HG03097 (cell line): ENCODE measurements around the gene ARFRP1.
A peak's percentile ranks its signal among the peaks of the same experiment; 100 is the strongest.

Experiments
- ATAC-seq: cut with Tn5 transposase; IDR thresholded peaks from one replicate; pipeline ENCODE4 v1.9.1; 2021; ENCODE audit not compliant: unreplicated experiment, low FRiP score

Gene ARFRP1

DNA sequence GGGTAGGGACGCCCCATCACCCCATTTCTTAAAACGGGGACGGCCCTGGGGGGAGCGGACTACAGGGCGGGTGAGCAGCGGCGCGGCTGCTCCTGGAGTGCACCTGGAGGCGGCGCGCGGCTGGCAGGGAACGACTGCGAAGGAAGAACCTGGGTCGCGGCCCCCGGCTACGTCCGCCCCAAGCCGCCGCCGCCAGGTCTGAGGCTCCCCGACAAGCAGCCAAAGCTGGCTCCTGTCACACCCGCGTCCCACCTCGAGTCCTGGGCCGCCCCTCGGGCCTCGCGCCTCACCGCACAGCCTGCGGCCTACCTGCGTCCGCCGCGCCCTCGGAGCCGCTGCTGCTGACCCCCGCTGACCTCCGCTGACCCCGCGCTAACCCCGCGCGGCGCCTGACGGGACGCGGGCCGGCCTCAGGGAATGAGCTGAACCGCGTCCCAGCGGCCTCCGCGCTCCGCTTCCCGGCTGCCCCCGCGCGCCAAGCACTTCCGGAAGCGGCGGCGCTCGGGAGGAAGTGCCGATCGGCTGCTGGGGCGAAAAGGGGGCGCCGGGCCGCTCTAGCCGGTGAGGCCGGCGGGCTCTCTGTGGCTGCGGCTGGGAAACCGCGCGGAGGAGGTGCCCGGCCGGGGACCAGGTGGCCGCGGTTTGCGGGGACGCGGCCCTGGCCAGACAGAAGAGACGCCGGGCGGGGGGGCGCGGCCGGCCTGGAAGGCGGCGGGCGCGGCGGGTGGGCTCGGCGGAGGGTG lies at the start of gene ARFRP1, which contains the start of gene ZGPAT:
TSS of gene ARFRP1 (minus strand) at position 419 of the 743 bp plus-strand sequence. CDS start 885 bp downstream, outside the sequence.
TSS of gene ZGPAT (plus strand) at position 482 of the 743 bp plus-strand sequence. CDS start 542 bp downstream, outside the sequence.
- peak; percentile 62 for ATAC-seq

DNA sequence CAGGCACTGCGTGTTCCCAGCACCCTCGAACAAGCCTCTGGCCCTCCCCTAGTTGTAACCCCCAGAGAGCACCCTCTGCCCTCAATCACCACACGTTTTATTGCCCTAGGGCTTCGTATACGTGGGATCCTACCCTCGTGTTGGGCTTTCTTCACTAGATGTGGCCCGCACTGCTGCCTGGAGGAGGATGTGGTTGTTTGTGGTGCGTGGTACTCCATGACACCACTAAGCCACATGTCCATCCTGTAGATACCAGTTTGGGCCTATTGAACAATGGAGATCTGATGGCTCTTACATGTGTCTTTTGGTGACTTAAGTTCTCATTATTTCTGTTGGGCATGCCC lies 48.8 kb upstream of the ARFRP1 start:
- no peak for ATAC-seq

- ATAC-seq: no peak
Measured at GRCh38 chr20:63755933-63756647, 48.3 kb upstream of the ARFRP1 start.

GRCh38 chr20:63754008-63754407 lies 46.2 kb upstream of the ARFRP1 start:
- no peak for ATAC-seq

DNA sequence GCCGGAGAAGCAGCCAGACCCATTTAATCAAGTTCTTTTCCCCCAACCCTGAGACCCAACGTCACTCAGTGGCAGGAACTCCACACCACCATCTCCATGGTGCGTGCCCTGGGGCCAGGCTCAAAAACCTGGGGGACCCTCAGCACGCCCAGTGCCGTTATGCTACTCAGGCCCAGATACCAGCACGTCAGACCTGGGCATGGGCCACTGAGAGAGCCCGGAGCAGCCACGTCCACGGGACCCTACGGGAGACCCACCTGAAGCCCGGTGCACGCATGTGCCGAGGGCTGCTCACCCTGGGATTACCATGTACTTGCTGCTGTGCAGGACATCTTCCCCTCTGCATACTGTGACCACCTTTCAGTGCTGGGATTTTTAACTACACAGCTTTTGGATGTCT lies 45.6 kb upstream of the ARFRP1 start:
- no peak for ATAC-seq

DNA sequence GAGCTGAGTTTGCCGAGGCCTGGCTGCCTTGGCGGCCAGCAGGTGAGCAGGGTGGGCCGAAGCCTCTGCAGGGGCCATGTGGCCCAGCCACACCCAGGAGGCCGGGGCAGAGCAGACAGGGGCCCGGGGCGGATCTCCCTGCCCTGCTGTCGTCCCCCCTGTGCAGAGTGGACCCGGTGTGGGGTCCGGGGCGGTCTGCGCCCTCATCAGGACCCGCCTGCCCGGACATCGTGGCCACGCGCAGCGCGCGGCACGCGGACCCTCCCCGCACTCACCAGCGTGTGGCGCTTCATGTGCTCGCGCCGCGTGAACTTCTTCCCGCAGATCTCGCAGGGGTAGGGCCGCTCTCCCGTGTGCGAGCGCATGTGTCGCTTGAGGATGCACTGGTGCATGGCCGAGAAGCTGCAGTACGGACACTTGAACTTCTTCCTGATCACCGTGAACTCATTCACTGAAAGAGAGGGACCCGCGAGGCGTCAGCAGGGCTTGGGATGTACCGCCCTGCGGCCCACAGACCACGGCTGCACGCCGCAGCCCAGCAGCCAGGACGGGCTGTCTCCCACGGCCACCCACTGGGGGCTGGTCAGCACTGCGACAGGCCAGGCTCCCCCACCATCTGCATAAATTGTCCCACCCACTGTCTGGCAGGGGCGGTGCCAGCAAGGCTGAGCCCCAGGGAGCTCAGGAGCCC lies 44.8 kb upstream of the ARFRP1 start:
- ATAC-seq: no peak

DNA sequence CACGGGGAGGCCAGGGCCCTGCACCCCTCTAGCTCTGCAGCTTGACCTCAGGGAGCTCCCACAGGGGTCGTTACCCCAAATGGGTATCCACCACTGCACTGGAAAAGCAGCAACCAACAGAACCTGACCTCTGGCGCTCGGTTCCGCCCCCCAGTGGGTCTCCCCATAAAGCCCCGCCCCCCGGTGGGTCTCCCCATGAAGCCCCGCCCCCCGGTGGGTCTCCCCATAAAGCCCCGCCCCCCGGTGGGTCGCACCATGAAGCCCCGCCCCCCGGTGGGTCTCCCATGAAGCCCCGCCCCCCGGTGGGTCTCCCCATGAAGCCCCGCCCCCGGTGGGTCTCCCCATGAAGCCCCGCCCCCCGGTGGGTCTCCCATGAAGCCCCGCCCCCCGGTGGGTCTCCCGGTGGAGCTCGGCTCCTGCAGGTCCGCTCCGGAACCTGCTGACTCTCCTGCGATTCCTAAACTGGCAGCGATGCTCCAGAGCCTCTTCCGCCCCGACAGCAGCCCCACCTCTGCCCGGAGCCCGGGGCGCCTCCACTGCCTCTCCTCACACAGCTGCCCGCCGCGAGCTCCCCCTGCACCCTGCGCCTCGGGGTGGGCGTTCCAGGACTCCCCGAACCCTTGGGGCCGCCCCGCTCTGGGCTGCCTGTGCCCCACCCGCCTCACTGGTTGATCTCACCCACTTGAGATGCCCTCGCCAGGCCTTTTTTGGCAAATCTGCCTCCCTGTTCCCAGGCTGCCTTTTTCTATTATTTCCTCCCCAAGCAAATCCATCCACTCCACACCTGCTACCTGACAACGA lies 43.9 kb upstream of the ARFRP1 start:
- no peak for ATAC-seq

DNA sequence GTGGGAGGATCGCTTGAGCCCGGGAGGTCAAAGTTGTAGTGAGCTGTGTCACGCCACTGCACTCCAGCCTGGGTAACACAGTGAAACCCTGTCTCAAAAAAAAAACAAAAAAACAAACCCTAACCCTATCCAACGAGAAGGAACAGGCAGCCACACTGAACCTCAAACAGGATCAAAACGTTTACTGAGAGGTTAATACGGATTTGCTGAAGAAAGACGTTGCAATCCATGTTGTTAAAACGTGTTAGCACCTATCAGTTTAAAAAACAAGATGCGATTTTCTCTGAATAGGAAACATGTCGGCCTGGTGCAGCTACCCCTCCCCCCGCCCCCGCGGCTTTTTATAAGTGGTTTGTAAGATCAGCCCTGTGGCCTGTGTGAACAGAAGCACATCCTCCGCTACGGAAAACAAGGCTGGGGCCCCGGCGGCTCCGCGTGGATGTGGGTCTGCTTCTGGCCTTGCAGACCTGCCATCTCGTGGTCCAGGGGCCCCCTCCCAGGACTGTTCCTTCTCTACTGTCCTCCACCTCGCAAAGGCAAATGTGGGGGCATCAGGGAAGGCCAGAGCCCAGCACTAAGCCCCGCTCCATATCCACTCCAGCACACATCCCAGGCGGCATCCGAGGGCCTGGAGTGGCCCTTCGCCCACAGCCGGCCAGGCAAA lies 43.2 kb upstream of the ARFRP1 start:
- no peak for ATAC-seq

- ATAC-seq: no peak
Measured at GRCh38 chr20:63749597-63750508, 42.1 kb upstream of the ARFRP1 start.

- ATAC-seq: no peak
Measured at GRCh38 chr20:63748934-63749270, 41.1 kb upstream of the ARFRP1 start.

DNA sequence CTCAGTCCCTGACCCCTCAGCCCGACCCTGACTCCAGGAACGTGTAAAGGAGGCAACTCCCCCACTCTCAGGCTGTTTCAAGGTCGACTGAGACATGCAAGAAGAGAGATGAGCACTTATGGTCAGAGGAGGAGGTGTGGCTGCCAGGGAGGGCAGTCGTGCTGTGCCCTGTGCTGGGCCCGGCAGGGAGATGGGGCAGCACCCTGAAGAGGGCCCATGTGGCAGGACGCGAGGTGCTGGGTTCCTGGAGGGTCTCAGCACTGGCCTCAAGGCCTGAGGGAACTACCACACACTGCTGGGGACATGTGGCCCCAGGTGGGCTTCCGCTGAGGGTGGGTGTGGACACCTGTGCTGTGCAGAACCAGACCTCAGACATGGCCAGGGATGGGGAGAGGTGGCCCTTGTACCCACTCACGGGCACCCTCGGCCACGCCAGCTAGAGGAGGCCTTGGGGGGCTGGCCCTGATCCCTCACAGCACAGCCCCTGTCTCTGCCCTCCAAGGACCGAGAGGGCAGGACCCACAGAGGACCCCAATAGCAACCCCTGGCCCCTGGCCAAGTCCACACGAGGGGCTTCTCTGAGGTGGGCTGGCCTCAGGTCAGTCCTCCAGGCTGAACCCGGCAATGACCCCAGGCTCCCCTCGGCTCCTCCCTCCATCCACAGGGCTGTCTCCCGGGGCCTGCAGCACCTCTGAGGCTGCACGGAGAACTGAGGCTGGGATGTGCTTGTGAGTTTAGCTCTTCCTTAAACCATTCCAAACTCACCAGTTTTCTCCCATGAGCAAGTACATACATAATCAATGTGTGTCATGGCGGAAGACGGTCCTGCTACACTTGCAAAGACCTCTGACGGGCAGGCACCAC lies 40.5 kb upstream of the ARFRP1 start:
- ATAC-seq: no peak

DNA sequence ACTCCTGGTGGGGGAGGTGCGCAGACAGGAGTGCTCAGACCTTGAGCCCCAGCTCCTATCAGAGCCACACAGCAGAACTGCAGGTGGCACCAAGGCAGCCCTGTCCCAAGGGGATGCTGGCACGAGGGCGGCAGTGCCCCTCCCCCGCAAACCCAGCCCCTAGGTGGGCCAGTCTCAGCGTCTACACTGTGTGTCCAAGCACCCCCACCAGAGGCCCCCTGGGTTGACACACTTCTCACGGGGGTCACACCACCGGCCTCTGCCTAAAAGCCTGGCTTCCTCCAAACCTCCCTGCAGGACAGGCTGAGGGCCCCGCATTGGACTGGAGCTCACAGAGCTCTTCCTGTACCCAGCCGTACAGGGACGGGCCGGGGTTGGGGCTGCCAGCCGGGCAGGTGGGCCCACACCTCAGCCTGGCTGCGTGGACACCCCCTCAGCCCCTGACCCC lies 39.9 kb upstream of the ARFRP1 start:
- ATAC-seq: no peak

DNA sequence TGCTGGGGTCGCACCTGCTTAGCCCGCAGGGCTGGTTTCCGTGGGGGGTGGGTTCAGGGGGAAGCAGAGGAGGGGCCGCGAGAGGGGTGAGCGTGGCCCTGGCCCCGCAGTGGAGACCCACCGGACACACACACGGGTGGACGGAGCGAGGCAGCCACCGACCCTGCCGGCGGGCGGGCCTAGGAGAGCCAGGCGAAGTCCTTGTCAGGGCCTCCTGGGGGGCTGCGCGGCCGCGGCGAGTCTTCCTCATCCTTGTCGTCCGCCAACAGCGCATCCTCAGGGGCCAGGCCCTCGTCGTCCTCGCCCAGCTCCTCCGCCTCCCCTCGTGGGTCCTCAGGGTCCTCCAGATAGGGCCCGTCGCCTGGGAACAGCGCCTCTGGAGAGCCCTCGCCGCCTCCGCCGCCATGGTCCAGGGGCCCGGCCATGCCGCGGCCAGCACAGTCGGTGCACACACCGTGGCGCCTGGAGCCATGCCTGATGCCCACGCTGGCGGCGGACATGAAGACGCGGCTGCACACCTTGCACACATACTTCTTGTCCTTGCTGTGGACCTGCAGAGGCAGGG lies 39.1 kb upstream of the ARFRP1 start:
- ATAC-seq: no peak

DNA sequence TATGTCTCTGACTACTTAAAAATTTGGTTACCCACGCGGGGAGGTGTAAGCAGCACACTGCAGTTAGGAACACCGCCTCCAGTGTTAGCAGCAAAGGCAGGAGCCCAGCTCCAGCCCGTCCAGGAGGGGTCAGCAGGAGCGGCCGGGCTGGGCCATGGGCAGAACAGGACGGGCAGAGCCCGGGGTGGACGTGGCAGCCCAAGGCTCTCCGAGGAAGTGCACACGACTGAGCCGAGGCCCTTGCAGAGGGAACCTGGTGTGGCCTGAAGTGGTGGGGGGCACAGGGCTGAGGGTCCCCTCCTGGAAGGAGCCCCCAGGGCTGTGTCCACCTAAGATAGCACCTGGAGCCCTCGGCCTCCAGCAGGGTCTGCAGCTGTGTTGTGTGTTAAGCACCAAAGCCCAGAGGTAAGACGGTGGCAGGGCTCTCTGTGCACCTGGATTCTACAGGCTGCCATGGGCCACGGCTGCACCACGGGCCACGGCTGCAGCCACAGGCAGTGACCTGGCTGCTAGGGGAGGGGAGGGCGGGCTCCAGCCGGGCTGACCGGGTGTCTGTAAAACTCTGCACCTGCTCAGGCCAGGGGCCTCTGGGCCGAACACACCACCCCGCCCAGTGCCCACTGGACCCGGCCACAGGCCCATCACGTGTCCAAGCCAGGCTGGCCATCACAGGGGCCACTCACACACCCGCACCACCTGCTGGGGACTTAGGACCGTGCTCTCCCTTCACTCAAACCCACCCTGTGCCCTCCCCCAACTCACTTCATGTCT lies 38.4 kb upstream of the ARFRP1 start:
- ATAC-seq: no peak

DNA sequence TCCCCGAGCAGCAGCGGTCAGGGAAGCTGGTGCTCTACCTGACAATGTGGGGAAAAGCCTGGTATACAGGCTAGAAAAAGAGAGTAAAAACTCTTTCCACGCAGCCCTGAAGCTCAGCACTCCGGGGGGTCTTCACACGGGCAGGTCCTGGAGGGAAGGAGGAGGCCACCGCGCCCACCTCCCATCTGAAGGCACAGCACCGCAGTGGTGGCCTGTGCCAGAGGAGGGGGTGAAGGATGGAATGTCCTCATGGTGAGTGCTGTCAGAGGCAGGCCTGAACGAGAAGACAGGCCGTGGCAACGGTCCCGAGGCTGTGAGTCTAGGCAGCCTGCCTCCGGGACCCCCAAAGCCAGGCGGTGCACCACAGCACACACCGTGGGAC lies 37.6 kb upstream of the ARFRP1 start:
- ATAC-seq: no peak

DNA sequence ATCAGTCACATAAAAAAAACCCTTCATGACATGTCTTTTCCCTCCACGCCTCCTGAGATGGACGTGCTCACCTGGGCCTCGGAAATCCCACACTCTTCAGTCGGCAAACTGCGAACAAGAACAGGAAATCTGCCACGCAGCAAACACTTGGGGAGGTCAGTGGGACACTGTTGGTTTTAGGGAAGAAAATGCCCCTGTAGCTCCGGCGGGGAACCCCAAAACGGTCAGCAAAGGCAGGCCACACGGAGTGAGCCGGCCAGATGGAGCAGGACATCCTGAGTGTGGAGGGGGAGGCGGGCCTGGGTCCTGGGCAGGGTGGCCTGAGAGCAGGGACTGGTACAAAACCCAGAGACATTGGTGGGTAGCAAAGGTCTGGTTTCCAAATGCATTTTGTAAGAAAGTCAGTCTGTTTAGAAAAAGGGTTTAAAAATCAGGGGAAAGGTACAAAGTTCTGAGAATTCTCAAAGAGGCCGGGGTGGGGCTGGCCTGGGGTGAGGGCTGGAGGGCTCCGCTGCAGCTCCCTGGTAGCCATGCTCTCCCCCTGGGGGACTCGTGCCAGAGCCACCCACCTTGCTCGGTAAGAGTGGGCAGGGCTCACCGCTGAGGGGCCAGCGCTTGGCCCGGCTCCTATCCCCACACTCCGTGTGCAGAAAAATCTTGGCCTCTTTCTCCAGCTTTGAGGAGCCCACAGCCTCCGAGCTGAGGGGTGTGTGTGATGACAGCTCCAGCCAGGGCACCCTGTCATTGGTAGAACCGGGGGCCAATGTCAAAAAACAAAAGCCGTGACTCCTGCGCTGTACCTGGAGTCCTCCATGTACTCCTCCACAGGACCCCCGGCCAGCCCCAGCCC lies 37.0 kb upstream of the ARFRP1 start:
- ATAC-seq: no peak
